Measurements from ENCODE around the gene BANF2.
"Not testable (repeated sequence)": the region's sequence is repeated elsewhere in the genome, so short reads cannot be mapped to it uniquely, and the experiment has no call there.

The BANF2 gene

GRCh38 chr20:17699931-17700351, at the start of gene BANF2:
TSS of gene BANF2 (plus strand) at chr20:17699966. CDS start at chr20:17725026, 25,060 bp downstream.
- DNase-seq: no peak

- DNase-seq: no peak
Observed at GRCh38 chr20:17650301-17651128, 49.3 kb upstream of the BANF2 start.

GRCh38 chr20:17651129-17651759, 48.5 kb upstream of the BANF2 start:
- DNase-seq: no peak

- no peak for DNase-seq
Observed at GRCh38 chr20:17651760-17652388, 47.9 kb upstream of the BANF2 start.

- no peak for DNase-seq
Observed at GRCh38 chr20:17652411-17652810, 47.4 kb upstream of the BANF2 start.

- no peak for DNase-seq
Observed at GRCh38 chr20:17653835-17654648, 45.7 kb upstream of the BANF2 start.

- no peak for DNase-seq
Observed at GRCh38 chr20:17654649-17655285, 45.0 kb upstream of the BANF2 start.

- DNase-seq: no peak
Observed at GRCh38 chr20:17655286-17655651, 44.5 kb upstream of the BANF2 start.

GRCh38 chr20:17655865-17656479, 43.8 kb upstream of the BANF2 start:
- DNase-seq: no peak

- DNase-seq: no peak
Observed at GRCh38 chr20:17657079-17657825, 42.5 kb upstream of the BANF2 start.

GRCh38 chr20:17657898-17658647, 41.7 kb upstream of the BANF2 start:
- no peak for DNase-seq

- no peak for DNase-seq
Observed at GRCh38 chr20:17658648-17658993, 41.1 kb upstream of the BANF2 start.

GRCh38 chr20:17659344-17659743, 40.4 kb upstream of the BANF2 start:
- not testable (repeated sequence) for DNase-seq

- DNase-seq: no peak
Observed at GRCh38 chr20:17659801-17660200, 40.0 kb upstream of the BANF2 start.

- no peak for DNase-seq
Observed at GRCh38 chr20:17660667-17661066, 39.1 kb upstream of the BANF2 start.

GRCh38 chr20:17661121-17661744, 38.5 kb upstream of the BANF2 start:
- no peak for DNase-seq

- peak; percentile 47 for DNase-seq
Observed at GRCh38 chr20:17662333-17663039, 37.3 kb upstream of the BANF2 start.

GRCh38 chr20:17663040-17663399, 36.7 kb upstream of the BANF2 start:
- no peak for DNase-seq

GRCh38 chr20:17663486-17663885, 36.3 kb upstream of the BANF2 start:
- DNase-seq: no peak
